ENCODE data around the gene SMAD4. TPM values are rescaled to one million over a fixed set of nuclear protein-coding genes. Genes with fewer than 3 reads are reported as not detected.

The SMAD4 gene
- total and polyA plus RNA-seq, 2 of the 8 experiments (the other 6 are each of a cell fraction or from before 2014, with no cell fraction given): 86.5 to 139 TPM

GRCh38 chr18:51121597-51121857 is 91.5 kb downstream of the SMAD4 start:
- POLR2A ChIA-PET (ENCODE audit: partially characterized antibody): interaction anchor here (0.9 to 1.5 kb wide), 3 partner anchors 7 to 74 kb away, joined by 3 to 5 read pairs (median 3); no protein-coding TSS in a partner anchor

More at GRCh38 chr18:51121597-51121857, 91.5 kb downstream of the SMAD4 start:
- CTCF ChIA-PET (ENCODE audit: partially characterized antibody): interaction anchor here (2.8 to 9.2 kb wide), 2 partner anchors 12 kb away, joined by 11 to 56 read pairs; no protein-coding TSS in a partner anchor
- Histone ChIP-seq H4K20me1 (replicated peaks in 1 of 2; ENCODE audit: control insufficient read depth in 1 of 2, insufficient read depth in 2 of 2, low read length in 2 of 2) (no peaks in the 10 kb centered on the region), H2AFZ (ENCODE audit: low read length) (no peak overlapping the region), H3K79me2 (ENCODE audit: control insufficient read depth in 1 of 2, insufficient read depth in 2 of 2, low read length in 2 of 2) (no peaks in the 10 kb centered on the region), H3K23me2 (ENCODE audit: low read depth, low read length) (no peaks in the 10 kb centered on the region), H3K36me3 (ENCODE audit: control insufficient read depth in 2 of 4, insufficient read depth in 4 of 4, low read length in 3 of 4) (0 out of 8 replicates have a peak, but pooled peaks cover 0 to 4% (median 0%) of the 10 kb centered on the region in 4 experiments), H2AK5ac (ENCODE audit: low read depth, low read length) (no peak overlapping the region), H3K4ac (replicated peaks; ENCODE audit: insufficient read length, low read depth, low read length) (no peak overlapping the region), H3K56ac (replicated peaks; ENCODE audit: insufficient read length, low read depth, low read length) (no peak overlapping the region), H3K27me3 (replicated peaks in 1 of 4; ENCODE audit: control insufficient read depth in 3 of 4, extremely low read depth in 1 of 4, insufficient read depth in 3 of 4, low read length in 3 of 4) (no peaks in the 10 kb centered on the region), H3K9ac (replicated peaks in 1 of 4; ENCODE audit: extremely low read depth in 1 of 4, low read depth in 3 of 4, low read length in 3 of 4) (no peak overlapping the region), H3K9me3 (ENCODE audit: insufficient read depth in 2 of 2, low read depth in 1 of 2, low read length in 1 of 2) (peaks cover 0 to 11% of the 10 kb centered on the region in 2 experiments; a peak in 1 of 4 replicates), H2BK20ac (ENCODE audit: low read length) (no peak overlapping the region), H3K14ac (ENCODE audit: insufficient read length) (no peak overlapping the region), H4K5ac (ENCODE audit: insufficient read length, low read depth, low read length) (no peak overlapping the region), H3K79me1 (ENCODE audit: low read depth, low read length) (no peaks in the 10 kb centered on the region), H2BK120ac (replicated peaks; ENCODE audit: low read depth, low read length) (no peak overlapping the region), H2BK5ac (ENCODE audit: low read depth, low read length) (no peak overlapping the region; the same call in 1 of the 2 replicates), H3K18ac (ENCODE audit: extremely low read depth, low read length) (no peak overlapping the region; the same call in 1 of the 2 replicates), H3K4me1 (replicated peaks in 1 of 4; ENCODE audit: control insufficient read depth in 3 of 4, insufficient read depth in 4 of 4, low read length in 3 of 4) (peaks cover 0 to 5% (median 0%) of the 10 kb centered on the region in 4 experiments; a peak in 1 of 7 replicates), H4K8ac (ENCODE audit: extremely low read depth, insufficient read depth, low read length) (no peak overlapping the region; the same call in 1 of the 2 replicates), H3K23ac (ENCODE audit: insufficient read length) (no peak overlapping the region), H2BK12ac (ENCODE audit: low read depth, low read length) (no peak overlapping the region), H3K4me2 (ENCODE audit: insufficient read depth in 1 of 2, low read depth in 2 of 2, low read length in 2 of 2) (no peak overlapping the region), H2BK15ac (ENCODE audit: low read length) (no peak overlapping the region), H3K4me3 (ENCODE audit: extremely low read depth in 1 of 4, insufficient read depth in 2 of 4, low read depth in 3 of 4, low read length in 4 of 4) (no peak overlapping the region), H3K27ac (ENCODE audit: low read depth, low read length) (no peak overlapping the region), H4K91ac (replicated peaks; ENCODE audit: insufficient read length, low read length) (no peak overlapping the region)
- DNase-seq (ENCODE audit: low read depth in 1 of 2, low spot score in 2 of 2): no peak
- FAIRE-seq: no peak
- 91% methylated on average over 4 of the region's 4 CpGs; no CpG with 5 or more reads in 1 of the 2 experiments for WGBS, 2 experiments (ENCODE audit: extremely low coverage in 1 of 2, insufficient coverage in 1 of 2, insufficient read length in 1 of 2, insufficient replicate concordance in 2 of 2, low coverage in 1 of 2, low lambda C conversion rate in 2 of 2, missing lambda C conversion rate in 1 of 2)
- TF ChIP-seq HDAC6 (IDR thresholded peaks at IDR 0.05; ENCODE audit: low read depth, low read length): no peak
- no peak for TF ChIP-seq GTF2F1 (IDR thresholded peaks at IDR 0.05; ENCODE audit: borderline replicate concordance, low read depth, low read length)
- no peak for TF ChIP-seq TEAD4 (IDR thresholded peaks at IDR 0.05; ENCODE audit: low read depth, low read length)
- no peak for TF ChIP-seq POLR2AphosphoS5 (IDR thresholded peaks at IDR 0.05; ENCODE audit: low read depth, low read length)
- TF ChIP-seq RBBP5 (IDR thresholded peaks at IDR 0.05; ENCODE audit: borderline replicate concordance, low read depth, low read length): no peak
- no peak for TF ChIP-seq ASH2L (IDR thresholded peaks at IDR 0.05; ENCODE audit: low read length)

All from H1 (cell line).